ENCODE measurements around the gene HPN.
A peak's percentile ranks its signal among the peaks of the same experiment; 100 is the strongest.

DNA sequence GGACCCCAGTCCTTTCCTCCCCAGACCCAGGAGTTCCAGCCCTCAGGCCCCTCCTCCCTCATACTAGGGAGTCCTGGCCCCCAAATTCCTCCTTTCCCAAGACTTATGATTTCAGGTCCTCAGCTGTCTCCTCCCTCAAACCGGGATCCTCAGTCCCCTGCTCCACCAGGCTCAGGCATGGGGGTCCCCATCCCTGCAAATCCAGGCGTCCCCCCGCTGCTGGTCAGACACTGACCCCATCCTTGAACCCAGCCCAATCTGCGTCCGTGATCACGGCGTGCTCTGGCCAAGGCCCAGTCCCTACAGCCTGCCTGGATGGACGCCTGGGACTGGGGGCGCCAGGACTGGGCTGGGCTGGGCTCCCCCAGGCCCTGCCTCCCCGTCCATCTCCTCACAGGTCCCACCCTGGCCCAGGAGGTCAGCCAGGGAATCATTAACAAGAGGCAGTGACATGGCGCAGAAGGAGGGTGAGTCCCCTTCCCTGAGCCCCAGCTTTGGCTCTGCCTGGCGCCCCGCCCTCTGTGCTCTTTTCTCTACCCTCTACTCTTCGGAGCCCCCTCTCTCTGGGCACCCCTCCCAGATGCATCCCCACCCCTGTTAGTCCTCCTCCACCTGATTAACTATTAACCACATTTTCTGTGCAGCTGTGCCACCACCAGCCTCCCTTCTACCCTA, 672 bp downstream of the HPN start:
- TF ChIP-seq POLR2A (IDR thresholded peaks at IDR 0.05) (no peak), CTCF (IDR thresholded peaks at IDR 0.05 in 8 of 11, conservative IDR thresholded peaks at IDR 0.05 in 3 of 11) (no peak), POLR2AphosphoS5 (IDR thresholded peaks at IDR 0.05) (peak in 1 of 3 donors; percentile 28)
